Suprapubic skin (tissue), 4 donors: ENCODE results near the gene RPL18A. TPM values are rescaled to one million over a fixed set of nuclear protein-coding genes. Genes with fewer than 3 reads are reported as not detected.
A peak's percentile ranks its signal among the peaks of the same experiment; 100 is the strongest.

Experiments used
- DNase-seq, 2 donors: peaks; one replicate each; pipeline ENCODE4 v3.0.0-alpha.2; 2019; ENCODE audit warnings: low spot score in 2 of 2
- H3K27ac ChIP-seq: fragments of 200-600 bp; sonication (generic); one replicate; pipeline ENCODE4 v1.5.1; 2019
- H3K27me3 ChIP-seq: fragments of 200-600 bp; sonication (generic); one replicate; pipeline ENCODE4 v1.5.1; 2019
- H3K36me3 ChIP-seq: fragments of 200-600 bp; sonication (generic); one replicate; pipeline ENCODE4 v1.5.1; 2019
- H3K4me1 ChIP-seq: fragments of 200-600 bp; sonication (generic); one replicate; pipeline ENCODE4 v1.5.1; 2019
- H3K4me3 ChIP-seq: fragments of 200-600 bp; sonication (generic); one replicate; pipeline ENCODE4 v1.5.1; 2019; ENCODE audit warnings: mild to moderate bottlenecking
- H3K9me3 ChIP-seq: fragments of 200-600 bp; sonication (generic); one replicate; pipeline ENCODE4 v1.5.1; 2019
- CTCF ChIP-seq, 2 donors: fragments of 200-600 bp in 1 of 2; fragments of 450-650 bp in 1 of 2; sonication (generic) in 1 of 2; IDR thresholded peaks; one replicate each; pipeline ENCODE4 v1.5.1; 2016 to 2019; ENCODE audit warnings: antibody characterized with exemption in 2 of 2, mild to moderate bottlenecking in 1 of 2, moderate library complexity in 1 of 2
- EP300 ChIP-seq: sonication (generic); formaldehyde crosslinking; IDR thresholded peaks from one replicate; pipeline ENCODE4 v1.6.1; 2017; ENCODE audit warnings: antibody characterized with exemption
- POLR2A ChIP-seq, 2 donors: fragments of 450-650 bp; IDR thresholded peaks; one replicate each; pipeline ENCODE4 v1.6.1; 2017; ENCODE audit warnings: antibody characterized with exemption in 2 of 2, mild to moderate bottlenecking in 2 of 2, moderate library complexity in 2 of 2
- POLR2AphosphoS5 ChIP-seq, 3 donors: sonication (generic); formaldehyde crosslinking; IDR thresholded peaks; one replicate each; pipeline ENCODE4 v1.6.1; 2017; ENCODE audit warnings: antibody characterized with exemption in 3 of 3
- WGBS: methylation state at CpG from one replicate; pipeline ENCODE4 v1.1.5; 2018; 5-methylcytosine and 5-hydroxymethylcytosine counted together
- total RNA-seq, 4 donors: library from RNA; depleted of rRNA; stranded (reverse); fragments of >200 nt; gene quantifications; one replicate each; pipeline ENCODE4 v1.1.0, GENCODE V29; 2016

The RPL18A gene
- total RNA-seq, 4 donors from 2014 or later = 1,229 to 2,185 (median 2,114) TPM

- Histone ChIP-seq H3K36me3 (peaks cover 4% of the 10 kb centered on the region), H3K4me3 (no peak overlapping the region), H3K4me1 (peaks cover 4% of the 10 kb centered on the region), H3K27me3 (peaks cover 10% of the 10 kb centered on the region), H3K27ac (no peak overlapping the region), H3K9me3 (no peaks in the 10 kb centered on the region)
- TF ChIP-seq POLR2A (IDR thresholded peaks at IDR 0.05) = no peak
- no peak for TF ChIP-seq EP300
- no peak for TF ChIP-seq POLR2AphosphoS5 (IDR thresholded peaks at IDR 0.05)
- no peak for TF ChIP-seq CTCF (IDR thresholded peaks at IDR 0.05)
- WGBS = 47% methylated on average over 8 of the region's 8 CpGs
- no peak for DNase-seq
These were observed 24.3 kb upstream of the RPL18A start for GRCh38 chr19:17835182-17836006.

DNA sequence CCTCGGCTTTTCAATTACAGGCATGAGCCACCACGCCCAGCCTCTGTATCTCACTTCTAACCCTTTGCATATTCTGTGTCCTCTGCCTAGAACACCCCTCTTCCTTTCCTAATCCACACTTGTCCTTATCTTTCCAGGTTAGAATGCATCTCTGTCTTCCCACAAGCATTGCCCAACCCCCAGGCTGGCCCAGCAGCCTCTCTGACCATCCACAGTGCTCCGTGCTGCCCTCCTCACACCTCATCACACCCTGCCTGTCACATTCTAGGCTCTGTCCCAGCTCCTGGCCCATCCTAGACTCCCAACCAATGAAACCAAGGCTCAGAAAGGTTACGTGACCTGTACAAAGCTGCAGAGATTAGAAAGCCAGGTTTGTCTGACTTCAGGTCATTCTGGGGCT, 23.2 kb upstream of the RPL18A start:
- TF ChIP-seq POLR2AphosphoS5 (IDR thresholded peaks at IDR 0.05) (no peak), POLR2A (IDR thresholded peaks at IDR 0.05) (no peak), EP300 (no peak), CTCF (IDR thresholded peaks at IDR 0.05) (no peak)
- Histone ChIP-seq H3K9me3 (no peaks in the 10 kb centered on the region), H3K36me3 (peaks cover 4% of the 10 kb centered on the region), H3K27me3 (peaks cover 7% of the 10 kb centered on the region), H3K4me3 (no peak overlapping the region), H3K27ac (no peak overlapping the region), H3K4me1 (peaks cover 2% of the 10 kb centered on the region)
- DNase-seq = no peak
- WGBS = 69% methylated on average over 4 of the region's 4 CpGs

DNA sequence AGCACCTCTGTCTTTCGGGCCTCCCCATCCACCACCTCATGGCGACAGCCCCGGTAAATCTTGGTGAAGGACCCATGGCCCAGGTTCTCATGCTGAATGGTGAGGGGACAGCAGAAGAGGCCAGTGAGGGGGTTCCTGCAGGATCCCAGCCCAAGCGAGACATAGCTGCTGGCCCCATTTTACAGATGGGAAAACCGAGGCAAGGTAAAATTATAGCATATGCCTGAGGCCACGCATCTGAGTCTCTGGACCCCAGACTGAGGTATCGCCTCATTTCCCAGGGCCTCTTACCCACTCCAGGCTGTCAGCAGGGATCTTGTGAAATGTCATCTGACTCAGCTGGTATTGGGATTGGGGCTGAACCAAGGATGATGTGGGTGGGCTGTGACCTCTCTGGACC, 21.7 kb upstream of the RPL18A start:
- 96% methylated on average over 7 of the region's 7 CpGs for WGBS
- no peak overlapping the region for H3K4me3 ChIP-seq
- peaks cover 14% of the 10 kb centered on the region for H3K4me1 ChIP-seq
- no peaks in the 10 kb centered on the region for H3K9me3 ChIP-seq
- peaks cover 4% of the 10 kb centered on the region for H3K36me3 ChIP-seq
- no peak for DNase-seq
- H3K27me3 ChIP-seq = peaks cover 19% of the 10 kb centered on the region
- TF ChIP-seq POLR2AphosphoS5 (IDR thresholded peaks at IDR 0.05) (no peak), EP300 (no peak), CTCF (IDR thresholded peaks at IDR 0.05) (no peak), POLR2A (IDR thresholded peaks at IDR 0.05) (no peak)
- H3K27ac ChIP-seq = no peak overlapping the region

- 90% methylated on average over 6 of the region's 6 CpGs for WGBS
- H3K4me3 ChIP-seq = no peak overlapping the region
- no peak for DNase-seq
- peaks cover 4% of the 10 kb centered on the region for H3K36me3 ChIP-seq
- H3K27me3 ChIP-seq = peaks cover 20% of the 10 kb centered on the region
- no peak for TF ChIP-seq POLR2AphosphoS5 (IDR thresholded peaks at IDR 0.05)
- TF ChIP-seq EP300 = no peak
- no peak for TF ChIP-seq CTCF (IDR thresholded peaks at IDR 0.05)
- TF ChIP-seq POLR2A (IDR thresholded peaks at IDR 0.05) = no peak
- H3K27ac ChIP-seq = no peak overlapping the region
- no peaks in the 10 kb centered on the region for H3K9me3 ChIP-seq
- H3K4me1 ChIP-seq = peaks cover 14% of the 10 kb centered on the region
These were observed 19.7 kb upstream of the RPL18A start for GRCh38 chr19:17840019-17840418.

- Histone ChIP-seq H3K27me3 (peaks cover 20% of the 10 kb centered on the region), H3K36me3 (peaks cover 4% of the 10 kb centered on the region), H3K4me1 (peaks cover 14% of the 10 kb centered on the region), H3K4me3 (peak overlapping the region; percentile 26), H3K9me3 (no peaks in the 10 kb centered on the region), H3K27ac (no peak overlapping the region)
- TF ChIP-seq POLR2A (IDR thresholded peaks at IDR 0.05) = no peak
- TF ChIP-seq EP300 = no peak
- TF ChIP-seq POLR2AphosphoS5 (IDR thresholded peaks at IDR 0.05) = no peak
- TF ChIP-seq CTCF (IDR thresholded peaks at IDR 0.05) = no peak
- DNase-seq = peak in 1 of 2 donors; percentile 61
- 44% methylated on average over 15 of the region's 30 CpGs for WGBS
These were observed 18.3 kb upstream of the RPL18A start for GRCh38 chr19:17841371-17841809.
